HG02588 (cell line): ENCODE measurements around the gene RELT.

Experiments used
- ATAC-seq: cut with Tn5 transposase; IDR thresholded peaks from one replicate; pipeline ENCODE4 v1.9.1; 2021; ENCODE audit warnings: mild to moderate bottlenecking, moderate library complexity; ENCODE audit not compliant: unreplicated experiment

RELT gene

DNA sequence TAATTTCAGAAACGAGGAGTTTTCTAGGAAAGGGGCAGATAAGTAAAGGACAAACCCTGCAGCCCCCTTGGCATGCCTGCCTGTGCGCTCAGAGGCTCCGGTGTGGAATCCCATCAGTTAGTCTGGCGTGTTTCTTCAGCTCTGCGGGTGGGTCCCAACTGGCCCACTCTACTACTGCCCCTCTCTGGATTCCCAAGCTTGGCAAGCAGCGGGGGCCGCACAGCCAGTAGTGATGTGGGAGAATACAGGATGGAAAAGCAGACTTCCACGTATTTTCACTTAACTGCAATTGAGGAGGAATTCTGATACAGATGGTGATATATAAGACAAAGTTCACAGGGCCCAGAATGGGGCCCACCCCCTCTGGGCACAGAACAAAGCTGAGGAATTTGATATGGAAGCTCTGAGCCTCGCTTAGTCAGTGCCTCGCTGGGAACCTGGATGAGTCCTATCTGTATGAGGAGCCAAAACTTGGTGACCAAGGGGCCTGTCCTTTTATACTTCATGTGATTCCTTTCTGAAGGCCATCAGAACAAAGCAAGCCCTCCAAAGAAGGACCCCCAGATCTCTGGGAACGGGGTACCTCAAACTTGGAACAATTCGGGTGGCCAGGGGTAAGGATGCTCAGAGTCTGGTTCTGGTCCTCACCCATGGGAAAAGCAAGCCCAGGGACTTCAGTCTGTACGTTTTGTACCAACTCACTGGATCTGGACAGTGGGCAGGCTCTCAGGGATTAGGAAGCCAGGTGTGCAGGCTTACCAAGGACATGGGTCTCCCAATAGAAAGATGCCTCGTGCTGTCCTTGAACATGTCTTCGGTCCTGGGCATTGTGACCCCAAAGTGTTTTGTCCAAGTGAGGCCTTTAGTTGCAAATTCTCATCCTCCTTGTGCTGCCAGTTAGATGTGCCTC lies 26.0 kb downstream of the RELT start:
- no peak for ATAC-seq

DNA sequence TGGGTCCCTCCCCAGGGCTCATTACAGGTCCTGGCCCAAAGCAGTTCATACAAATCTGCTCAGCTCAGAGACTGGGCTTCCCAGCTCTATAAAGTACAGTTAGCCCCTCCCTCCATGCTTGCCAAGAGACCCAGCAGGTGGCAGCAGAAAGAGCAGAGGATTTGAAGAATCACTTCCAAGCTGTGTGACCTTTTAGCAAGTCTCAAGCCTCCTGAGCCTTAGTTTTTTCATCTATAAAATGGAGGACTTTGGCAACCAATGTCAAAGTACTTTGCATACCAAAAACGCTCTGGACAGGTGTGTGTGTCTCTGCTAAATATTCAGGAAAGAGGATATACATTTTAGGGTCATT lies 26.6 kb downstream of the RELT start:
- no peak for ATAC-seq

- no peak for ATAC-seq
Measured at GRCh38 chr11:73403541-73403940, 27.3 kb downstream of the RELT start.

- no peak for ATAC-seq
Measured at GRCh38 chr11:73404048-73404447, 27.8 kb downstream of the RELT start.

DNA sequence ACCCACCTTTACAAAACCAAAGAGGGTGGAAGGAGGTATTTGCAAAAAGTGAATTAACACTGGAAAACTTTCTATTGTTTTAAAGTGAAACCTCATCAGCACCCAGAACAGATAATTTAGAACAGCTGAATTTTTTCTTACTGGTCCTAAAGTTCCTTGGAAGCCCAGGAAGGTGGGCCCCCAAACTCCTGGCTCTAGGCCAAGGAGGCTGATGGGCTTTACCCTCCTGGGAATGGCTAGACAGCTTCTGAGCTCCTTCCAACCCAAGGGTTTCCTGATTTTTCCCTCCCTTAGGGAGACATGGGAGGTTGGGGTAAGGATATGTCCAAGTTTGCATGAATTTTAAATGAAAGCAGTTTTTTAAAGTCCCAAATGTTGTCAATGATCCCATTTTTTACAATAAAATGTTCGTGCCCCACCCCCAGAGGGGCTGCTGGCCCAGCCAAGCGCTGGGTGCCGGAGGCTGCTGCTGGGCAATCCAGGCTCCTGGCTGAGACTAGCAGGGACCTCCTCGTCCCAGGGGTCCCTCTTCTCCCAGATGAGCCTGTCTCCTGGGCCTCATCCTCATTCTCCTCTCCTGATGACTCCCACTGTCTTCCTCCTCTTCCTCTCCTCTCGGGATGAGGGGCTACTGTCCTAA lies 28.4 kb downstream of the RELT start:
- ATAC-seq: no peak

GRCh38 chr11:73405146-73405510 lies 28.9 kb downstream of the RELT start:
- no peak for ATAC-seq

DNA sequence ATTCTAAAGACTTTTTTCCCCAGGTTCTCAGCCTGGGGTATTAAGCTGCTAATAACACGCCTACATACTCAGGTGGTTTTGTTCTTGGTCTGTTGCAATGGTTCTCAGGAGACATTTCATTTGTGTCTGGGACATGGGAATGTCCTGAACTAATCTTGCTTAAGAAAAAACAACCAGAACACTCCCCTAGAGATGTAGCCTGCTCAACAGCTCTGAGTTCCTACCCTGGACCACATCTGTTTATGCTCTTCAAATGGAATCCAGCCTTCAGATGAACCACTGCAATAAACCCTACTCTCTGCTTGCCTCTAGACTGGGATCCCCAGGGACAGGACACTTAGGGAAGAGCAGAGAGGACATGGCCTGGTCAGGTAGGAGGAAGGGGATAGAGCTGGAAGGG lies 29.9 kb downstream of the RELT start:
- ATAC-seq: no peak

- ATAC-seq: no peak
Measured at GRCh38 chr11:73406619-73407018, 30.4 kb downstream of the RELT start.

DNA sequence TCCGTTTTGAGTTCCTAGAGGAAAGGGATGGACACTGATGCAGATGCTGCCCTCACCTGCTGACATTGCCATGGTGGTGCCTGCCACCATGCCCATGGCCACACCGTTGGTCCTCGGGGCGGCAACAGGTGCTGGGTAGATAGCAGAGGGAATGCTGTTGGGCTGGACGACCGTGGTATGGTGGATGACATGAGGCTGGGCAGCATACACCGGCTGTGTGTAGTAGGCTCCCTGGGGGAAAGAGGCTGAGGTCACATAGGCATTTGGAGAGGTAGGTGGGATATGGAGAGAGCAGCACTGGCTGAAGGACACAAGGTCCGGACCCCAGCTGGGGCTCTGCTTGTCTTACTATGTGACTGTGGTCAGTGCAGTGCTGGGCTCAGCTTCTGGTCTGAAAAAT lies 33.2 kb downstream of the RELT start:
- ATAC-seq: no peak

GRCh38 chr11:73410627-73411026 lies 34.4 kb downstream of the RELT start:
- ATAC-seq: no peak

- no peak for ATAC-seq
Measured at GRCh38 chr11:73411031-73411430, 34.8 kb downstream of the RELT start.

DNA sequence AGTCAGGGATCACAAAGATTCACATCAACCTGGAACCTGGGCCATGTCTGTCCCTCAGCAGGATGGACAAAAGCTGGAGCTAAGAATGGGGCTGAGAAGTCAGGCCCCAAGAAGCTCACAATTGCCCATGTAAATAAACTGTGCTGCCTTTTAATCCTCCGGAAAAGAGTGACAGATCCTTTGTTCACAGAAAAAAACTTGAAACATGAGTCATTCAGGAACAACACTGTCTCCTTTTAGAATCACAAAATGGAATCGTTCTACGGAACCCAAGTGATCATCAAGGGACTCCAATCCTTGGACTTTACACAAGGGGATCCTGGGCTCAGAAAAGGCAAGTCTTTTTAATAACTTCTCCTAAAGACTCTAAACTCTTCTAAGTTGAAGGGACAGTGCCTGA lies 36.1 kb downstream of the RELT start:
- no peak for ATAC-seq

GRCh38 chr11:73413256-73413655 lies 37.1 kb downstream of the RELT start:
- ATAC-seq: no peak

DNA sequence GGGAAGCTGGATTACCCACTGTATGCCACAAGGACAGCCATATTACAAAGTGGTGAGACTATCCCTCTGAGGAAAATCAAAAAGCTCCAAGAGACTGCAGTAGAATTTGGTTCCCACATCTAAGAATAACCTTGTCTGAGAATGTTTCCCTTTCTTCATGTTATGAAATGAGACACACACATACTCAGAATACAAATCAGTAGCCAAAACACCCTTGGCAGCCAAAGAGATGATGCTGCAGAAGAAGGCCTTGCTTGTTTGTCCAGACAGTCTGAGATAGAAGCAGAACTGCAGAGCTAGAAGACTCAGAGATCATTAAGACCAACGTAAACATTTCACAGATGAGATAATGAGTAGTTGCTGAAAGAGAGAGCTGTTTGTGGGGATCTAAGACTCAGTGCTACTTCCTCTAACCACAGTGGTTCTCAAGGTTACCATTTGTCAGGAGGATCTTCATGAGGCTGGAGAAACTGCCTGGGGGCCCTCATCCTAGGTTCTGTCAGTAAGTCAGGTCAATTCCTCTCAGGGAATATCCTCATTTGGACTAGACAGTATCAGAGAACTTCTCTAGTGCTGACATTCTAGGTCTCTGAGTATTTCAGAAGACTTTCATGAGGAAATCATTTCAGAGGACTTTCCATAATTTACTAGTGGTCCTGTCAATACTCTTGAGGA lies 38.9 kb downstream of the RELT start:
- ATAC-seq: no peak

- no peak for ATAC-seq
Measured at GRCh38 chr11:73415854-73416615, 39.8 kb downstream of the RELT start.

DNA sequence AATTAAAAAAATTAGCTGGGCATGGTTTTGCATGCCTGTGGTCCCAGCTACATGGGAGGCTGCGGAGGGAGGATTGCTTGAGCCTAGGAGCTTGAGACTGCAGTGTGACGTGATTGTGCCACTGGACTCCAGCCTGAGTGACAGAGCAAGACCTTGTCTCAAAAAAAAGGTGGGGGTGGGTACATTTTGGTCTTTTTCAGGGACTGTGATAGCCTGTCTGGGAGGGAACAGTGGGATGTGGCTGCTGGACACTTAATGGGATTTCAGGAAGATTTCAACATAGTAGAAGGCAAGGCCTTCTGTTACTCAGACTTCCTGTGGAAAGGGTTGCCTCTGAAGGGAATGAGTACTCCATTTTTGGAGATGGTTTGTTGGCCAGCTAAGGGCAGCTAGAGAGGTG lies 40.6 kb downstream of the RELT start:
- no peak for ATAC-seq

DNA sequence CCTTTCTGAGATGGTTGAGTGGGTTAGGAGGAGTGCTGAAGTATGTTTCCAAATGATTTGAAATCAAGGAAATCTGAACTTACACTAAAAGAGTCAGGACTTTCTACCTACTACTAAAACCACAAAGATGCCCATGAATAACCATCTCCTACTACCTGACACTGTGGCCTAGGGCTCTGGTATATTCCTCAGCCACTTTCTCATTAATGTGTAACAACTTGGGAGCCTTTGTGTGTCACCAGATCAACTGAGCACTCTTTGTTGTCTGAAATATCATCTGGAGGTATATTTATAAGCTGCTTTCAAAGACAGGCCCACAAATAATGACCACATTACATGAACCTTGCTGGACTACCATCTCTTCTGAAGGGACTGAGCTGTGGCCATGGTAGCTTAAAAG lies 43.9 kb downstream of the RELT start:
- ATAC-seq: no peak

- ATAC-seq: no peak
Measured at GRCh38 chr11:73422886-73423285, 46.7 kb downstream of the RELT start.

DNA sequence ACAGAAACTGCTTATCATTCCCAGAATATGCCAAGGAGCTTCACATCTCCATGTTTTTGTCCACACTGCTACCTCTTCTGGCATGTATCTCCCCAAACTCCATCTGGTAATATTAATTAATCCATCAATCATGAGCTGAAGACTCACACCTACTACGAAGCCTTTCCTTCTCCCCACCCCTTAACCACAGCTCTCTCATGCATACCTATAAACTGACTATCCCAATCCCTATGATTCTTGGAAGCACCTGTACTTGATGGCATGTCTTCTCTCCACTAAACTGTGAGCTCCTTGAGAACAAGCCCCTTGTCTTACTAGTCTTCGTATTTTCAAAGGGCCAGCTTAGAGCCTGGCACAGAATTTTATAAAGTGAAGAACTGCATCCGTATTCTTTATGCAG lies 47.3 kb downstream of the RELT start:
- no peak for ATAC-seq

DNA sequence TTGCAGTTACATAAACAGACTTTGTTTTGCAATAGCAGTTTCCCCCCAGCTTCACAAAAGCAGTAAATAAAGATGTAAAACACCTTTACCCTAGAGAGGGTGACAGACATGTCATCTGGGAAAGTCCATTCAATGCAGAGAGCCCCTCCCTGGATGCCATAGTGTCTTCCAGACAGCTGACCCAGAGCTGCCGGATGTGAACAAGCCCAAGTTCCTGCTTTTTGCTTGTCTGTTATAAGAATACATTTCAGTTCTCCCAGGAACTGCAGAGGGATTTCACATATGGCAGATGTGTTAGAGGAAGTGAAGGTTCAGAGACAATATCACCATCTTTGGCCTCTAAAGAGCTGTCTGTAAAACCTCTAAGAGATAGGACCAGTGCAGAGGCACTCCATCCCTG lies 48.9 kb downstream of the RELT start:
- ATAC-seq: no peak

- ATAC-seq: no peak
Measured at GRCh38 chr11:73426219-73426850, 50.1 kb downstream of the RELT start.
